Cerebellar nuclear complex (tissue), 1 donor: ENCODE data around the gene MCOLN3.

Experiments
- DNase-seq, 2 experiments: peaks; one replicate each; lab custom pipeline; 2025; lab: John Stamatoyannopoulos, UW

MCOLN3 gene

DNA sequence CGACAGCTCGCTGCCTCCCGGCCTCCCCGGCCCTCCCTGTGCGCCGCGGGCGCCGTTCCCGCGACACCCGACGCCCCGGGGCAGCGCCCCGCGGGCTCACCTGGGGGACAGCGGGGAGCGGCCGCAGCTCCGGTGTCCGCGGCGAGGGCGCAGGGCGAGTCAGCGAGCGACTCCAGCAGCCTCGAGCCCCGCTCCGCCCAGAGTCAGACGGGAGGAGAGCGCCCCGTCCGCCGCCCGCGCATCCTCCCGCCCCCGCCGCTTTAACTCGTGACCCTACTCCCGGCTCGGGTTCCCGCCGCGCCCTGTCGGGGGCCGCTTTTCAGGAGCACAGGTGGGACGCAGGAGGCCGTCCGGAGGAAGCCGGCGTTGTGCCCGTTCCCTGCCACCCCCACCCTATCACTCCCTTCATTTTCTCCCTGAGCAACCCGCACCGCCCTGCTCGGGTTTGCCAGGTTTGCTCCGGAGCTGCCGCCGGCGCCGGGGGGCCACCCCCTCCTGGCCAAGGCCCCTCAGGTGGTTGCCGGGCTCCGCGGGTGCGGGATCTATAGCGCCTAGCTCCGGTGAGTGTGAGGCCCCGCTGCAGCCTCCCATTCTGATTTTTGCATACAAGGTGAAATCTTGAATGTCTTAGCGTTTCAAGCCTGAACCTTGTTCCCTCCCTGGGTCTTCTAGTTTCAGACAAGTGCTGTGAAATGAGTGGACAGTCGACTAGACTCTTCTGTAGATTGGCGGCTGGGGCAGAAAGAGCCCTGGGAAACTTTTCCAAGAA is at the start of gene MCOLN3:
TSS of gene MCOLN3 (minus strand) at position 205 of the 769 bp plus-strand sequence. CDS start 3,140 bp downstream, outside the sequence.
- no peak for DNase-seq

GRCh38 chr1:85093644-85094043 is 45.3 kb upstream of the MCOLN3 start:
- no peak for DNase-seq

GRCh38 chr1:85091671-85092280 is 43.5 kb upstream of the MCOLN3 start:
- DNase-seq = no peak

DNA sequence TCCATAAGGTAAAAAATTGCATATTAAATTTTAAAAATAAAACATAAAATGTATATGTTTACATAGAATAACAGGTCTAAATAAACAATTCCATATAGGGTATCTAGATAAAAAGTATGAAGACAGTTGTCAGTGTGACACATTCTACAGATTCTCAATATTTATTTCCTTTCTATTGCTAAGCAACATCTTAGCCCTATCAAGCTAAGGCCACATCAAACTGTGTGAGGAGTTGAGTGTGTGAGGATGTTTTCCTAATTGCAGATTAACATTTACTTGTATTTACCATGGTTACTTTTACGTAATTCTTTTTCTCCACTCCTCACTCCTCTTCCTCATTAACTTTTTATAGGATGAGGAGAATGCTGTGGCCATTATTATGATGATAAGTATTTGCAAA is 41.9 kb upstream of the MCOLN3 start:
- DNase-seq = no peak

DNA sequence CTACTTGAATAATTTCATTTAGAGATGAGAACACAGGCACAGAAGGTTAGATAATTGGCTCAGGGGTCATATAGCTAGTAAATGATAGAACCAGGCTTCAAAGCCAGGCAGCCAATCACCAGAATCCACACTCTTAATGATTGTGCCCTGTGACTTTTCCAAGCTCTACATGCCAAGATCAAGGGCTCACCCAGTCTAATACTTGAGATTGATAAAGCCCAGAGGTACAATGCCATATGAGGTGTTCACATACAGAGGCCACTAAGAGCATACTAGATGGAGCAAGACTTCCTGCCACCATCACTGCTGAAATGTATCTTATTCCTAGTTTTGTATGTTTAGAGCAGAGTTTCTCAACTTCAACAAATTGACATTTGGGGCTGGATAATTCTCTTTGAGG is 40.9 kb upstream of the MCOLN3 start:
- no peak for DNase-seq

- no peak for DNase-seq
These were observed 40.1 kb upstream of the MCOLN3 start for GRCh38 chr1:85088408-85088784.

DNA sequence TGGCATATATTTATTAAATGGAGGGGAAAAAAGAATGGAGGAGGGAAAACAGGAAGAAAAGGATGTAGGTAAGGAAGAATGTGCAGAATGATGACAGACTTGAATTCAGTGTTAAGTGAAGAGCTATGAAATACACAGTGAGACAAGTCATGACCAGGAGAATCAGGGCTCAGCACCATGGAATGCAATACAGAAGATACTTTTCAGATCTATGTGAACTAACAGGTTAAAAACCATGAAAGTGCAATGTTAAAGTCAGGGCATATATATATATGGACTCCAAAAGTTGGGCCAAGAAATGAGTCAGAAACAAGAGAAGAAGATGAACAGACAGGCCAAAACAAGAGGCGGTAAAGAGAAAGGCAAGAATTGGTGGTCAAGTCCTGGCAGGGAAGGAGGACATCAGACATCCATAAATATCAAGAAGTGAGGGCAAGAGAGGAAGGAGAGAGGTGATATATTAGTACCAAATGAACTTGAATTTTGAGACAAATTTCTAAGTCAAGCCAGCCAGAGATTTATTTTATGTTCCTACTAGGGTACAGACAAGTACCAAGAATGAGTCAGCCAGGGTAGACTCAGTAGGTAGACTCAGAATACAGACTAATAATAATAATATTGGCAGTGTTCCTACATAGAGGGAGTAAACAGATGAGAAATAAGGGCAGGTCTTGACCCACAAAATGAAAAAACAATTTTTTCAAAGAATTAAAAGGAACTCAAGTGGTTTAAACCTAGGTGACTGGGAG is 39.5 kb upstream of the MCOLN3 start:
- DNase-seq = no peak

DNA sequence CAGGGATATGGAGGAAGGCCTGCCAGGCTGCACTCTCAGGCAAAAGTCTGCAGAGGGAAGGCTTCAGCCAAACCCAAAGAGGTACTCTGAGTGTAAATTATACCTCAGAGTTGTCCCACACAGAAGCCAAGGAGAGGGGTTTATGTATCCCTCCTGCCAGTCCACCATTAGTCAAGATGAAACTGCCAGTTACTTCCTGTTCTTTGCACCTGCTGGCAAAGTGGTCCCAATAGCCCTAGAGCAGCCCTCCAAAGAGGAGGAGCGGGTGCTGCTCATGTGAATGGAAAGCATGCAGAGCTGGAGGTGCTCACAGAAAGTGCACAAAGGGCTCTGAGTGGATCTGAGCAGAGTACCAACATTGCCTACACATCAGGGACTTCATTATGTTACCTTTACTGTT is 37.1 kb upstream of the MCOLN3 start:
- DNase-seq = no peak

DNA sequence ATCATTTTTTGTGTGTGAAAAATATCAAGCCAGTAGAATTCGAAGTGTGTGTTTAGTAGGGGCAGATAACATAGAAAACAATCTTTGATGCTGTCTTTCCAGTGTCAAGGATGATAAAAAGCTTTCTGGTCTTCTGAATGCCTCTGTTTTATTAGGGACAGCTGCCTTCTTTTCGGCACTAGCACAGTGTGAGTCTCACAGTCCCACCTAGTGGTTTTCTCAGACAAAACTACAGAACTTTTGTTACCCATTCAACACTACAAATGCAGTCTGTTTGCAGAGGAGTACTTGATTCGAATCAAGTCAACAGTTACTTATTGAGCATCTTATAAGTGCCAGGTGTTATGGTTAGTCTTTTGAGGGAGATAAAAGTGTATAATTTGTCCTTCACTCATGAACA is 30.6 kb upstream of the MCOLN3 start:
- no peak for DNase-seq

GRCh38 chr1:85074365-85074964 is 26.2 kb upstream of the MCOLN3 start:
- DNase-seq = no peak

DNA sequence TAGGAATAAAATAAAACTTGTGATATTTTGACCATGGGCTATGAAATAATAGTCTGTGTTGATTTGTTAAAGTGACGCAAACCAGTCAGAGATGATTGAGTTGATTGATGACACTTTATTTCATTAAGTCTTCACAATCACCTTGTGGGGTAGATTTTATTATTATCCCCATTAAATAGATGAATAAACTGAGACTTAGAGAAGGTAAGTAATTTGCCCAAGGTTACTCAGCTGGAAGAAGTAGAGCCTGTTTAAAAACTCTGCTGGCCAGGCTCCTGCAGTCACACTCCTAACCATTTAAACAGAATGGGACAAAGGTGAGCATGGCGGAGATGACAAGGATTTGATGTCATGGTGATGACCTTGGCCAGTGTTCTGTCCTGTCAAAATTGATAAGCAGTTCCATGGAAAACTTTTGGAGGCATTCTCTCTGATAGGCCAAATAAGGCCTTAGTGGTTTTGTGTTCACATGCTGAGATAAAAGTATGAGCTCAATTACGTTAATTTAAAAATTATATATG is 22.7 kb upstream of the MCOLN3 start:
- no peak for DNase-seq

- no peak for DNase-seq
These were observed 20.5 kb upstream of the MCOLN3 start for GRCh38 chr1:85068846-85069245.

GRCh38 chr1:85065550-85065949 is 17.2 kb upstream of the MCOLN3 start:
- DNase-seq = no peak

DNA sequence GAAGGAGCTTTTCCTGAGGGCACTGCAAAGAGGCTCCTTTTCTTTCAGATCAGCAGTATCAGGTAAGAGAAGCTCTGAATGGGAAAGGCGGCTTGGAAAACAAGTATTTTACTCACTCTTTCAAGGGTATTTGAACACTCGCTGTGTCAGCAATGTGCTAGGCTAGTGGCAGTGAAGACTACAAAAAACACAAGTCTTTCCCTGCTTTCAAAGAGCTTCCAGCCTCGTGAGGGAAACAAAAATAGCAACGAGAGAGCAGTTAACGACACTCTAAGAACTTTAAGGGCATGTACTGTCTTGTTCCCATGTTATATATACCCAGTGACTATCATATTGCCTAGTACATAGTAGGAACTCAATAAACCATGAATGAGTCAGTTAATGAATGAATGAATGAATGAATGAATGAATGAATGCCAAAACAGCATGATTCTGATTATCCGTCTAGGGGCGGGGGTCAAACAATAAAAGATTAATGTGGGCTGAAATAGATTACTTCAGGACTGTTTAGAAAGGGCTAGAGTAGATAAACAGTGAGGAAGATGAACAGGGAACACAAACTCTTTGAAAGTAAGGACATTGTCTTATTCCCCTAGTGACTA is 14.2 kb upstream of the MCOLN3 start:
- DNase-seq = no peak

- no peak for DNase-seq
These were observed 13.6 kb upstream of the MCOLN3 start for GRCh38 chr1:85061711-85062424.

DNA sequence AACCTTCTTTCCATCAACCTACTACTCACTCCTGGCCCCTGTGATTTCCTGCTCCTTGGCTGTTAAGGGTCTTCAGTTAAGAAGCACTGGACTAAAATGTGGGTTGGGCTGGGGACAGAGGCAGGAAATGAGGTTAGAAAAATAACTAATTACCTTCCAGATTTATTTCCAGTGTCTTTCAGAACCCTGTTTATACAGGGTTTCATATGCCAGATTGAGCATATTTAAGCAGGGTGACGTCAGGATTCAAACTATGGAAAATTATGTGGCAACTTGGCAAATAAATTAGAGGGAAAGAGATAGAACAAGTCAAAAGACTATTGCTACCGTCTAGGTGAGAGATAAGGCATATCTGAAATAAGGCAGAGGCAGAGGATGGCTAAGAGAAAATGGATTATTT is 11.7 kb upstream of the MCOLN3 start:
- DNase-seq = no peak

DNA sequence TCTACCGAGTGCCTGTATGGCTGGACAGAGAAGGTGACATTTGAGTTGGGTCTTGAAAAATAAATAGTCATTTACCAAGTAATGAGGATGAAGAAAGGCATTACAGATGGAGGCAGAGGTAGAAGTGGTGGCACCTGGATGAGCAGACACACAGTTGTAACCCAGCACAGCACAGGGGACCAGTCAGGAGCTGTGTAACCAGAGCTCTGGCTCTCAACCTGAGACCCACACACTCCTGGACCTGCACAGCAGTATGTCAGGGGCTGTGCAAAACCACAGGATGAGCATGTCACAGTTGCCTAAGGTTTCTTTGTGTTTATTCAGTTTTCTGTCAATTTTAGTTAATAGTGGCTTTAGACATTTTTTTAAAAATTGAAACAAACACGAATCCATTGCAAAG is 11.3 kb upstream of the MCOLN3 start:
- no peak for DNase-seq

GRCh38 chr1:85058786-85059185 is 10.5 kb upstream of the MCOLN3 start:
- DNase-seq = no peak

DNA sequence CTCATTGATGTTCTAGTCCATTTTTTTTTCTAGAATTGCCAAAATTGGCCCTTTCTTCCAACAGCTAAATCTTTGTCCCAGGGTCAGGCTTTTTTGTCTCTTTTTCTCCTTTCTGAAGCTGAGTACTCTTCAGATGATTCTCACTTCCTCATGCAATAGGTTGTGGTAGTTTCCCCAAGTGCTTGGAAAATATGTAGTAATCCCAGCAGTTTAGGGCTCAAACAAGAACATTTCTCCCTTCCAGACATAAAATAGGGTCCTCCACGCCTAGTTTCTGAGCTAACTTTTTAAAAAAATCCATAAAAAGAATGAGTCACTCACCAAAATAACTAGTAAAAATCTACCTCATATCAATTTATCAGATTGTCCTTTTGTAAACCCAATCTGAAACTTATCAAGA is 10.0 kb upstream of the MCOLN3 start:
- no peak for DNase-seq

DNA sequence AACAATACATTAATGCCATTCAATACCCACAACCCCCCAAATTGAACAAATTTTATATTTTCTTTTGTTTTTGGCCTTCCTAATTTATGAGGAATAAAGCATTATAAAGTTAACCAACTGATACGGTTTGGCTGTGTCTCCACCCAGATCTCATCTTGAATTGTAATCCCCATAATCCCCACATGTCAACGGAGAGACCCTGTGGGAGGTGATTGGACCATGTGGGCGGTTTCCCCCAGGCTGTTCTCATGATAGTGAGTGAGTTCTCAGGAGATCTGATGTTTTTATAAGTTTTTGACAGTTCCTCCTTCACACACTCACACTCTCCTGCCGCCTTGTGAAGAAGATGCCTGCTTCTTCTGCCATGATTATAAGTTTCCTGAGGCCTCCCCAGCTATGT is 6.4 kb upstream of the MCOLN3 start:
- DNase-seq = no peak

DNA sequence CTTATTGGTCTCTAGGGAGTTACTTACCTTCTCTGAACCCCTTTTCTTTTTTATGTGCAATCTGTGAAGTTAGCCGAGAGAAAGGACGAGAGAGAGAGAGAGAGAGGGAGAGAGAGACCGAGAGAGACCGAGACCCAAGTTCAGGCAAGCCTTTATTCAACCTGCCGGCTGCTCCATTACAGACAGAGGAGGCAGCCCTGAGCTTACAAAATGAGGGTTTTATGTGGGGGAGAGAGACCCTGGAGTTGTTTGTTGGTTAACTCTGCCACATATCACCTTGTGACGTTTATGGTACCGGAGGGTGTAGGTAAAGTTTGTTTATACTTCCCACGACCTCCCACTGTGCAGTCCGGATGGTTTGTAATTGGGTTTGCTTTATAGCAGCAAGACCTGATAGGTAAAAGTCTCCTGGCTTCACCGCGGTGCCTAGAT is 1.5 kb upstream of the MCOLN3 start:
- no peak for DNase-seq
